Stimulated activated CD4-positive, alpha-beta T cell treated with anti-CD3 and anti-CD28 coated beads, Interleukin-1b, Interleukin-23, amount 100 ng/mL, for 1 hour (primary cell): ENCODE results near the gene RIF1.
"Not testable (repeated sequence)": the region's sequence is repeated elsewhere in the genome, so short reads cannot be mapped to it uniquely, and the experiment has no call there.

ENCODE experiments used
- DNase-seq, 2 donors: peaks; one replicate each; pipeline ENCODE4 v3.0.0-alpha.2; 2020; ENCODE audit warnings: low read depth in 2 of 2

RIF1 gene

DNA sequence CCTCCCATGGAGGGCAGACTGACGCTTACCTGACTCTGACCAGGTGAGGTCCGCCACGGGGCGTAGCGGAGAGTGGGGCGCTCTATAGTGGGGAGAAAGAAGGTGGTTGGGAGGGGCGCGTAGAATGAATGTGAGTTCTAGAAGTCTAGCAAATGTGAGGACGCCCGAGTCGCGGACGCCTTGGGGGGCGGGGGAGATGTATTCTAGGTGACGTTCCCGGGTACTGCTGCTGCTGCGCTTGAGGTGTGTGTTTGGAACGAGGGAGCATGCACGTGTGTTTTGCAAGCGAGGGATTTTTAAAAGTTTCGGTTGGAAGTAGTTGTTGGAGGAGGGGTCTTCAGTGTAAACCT, 758 bp downstream of the RIF1 start:
- DNase-seq, result peak in 1 of 2 donors; percentile 20

DNA sequence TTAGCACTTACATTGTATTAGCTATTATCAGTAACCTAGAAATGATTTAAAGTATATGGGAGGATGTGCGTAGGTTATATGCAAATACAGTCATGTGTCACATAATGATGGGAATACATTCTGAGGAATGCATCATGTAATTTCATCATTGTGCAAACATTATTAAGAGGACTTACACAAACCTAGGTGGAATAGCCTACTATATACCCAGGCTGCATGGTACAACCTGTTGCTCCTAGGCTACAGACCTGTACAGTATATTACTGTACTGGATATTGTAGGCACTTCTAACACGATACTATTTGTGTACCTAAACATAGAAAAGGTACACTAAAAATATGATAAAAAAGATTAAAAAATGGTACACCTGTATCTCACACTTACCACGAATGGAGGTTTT, 7.9 kb downstream of the RIF1 start:
- no peak for DNase-seq

DNA sequence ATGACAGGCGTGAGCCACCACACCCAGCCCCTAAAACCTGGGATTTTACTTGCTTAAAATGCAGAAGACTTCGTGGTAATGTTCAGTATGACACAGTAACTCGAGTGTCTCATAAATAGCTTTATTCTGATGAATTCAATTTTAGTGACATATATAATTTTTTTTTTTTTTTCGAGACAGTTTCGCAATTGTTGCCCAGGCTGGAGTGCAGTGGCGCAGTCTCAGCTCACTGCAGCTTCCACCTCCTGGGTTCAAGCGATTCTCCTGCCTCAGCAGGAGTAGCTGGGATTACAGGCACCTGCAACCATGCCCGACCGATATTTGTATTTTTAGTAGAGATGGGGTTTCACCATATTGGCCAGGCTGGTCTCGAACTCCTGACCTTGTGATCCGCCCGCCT, 12.0 kb downstream of the RIF1 start:
- DNase-seq, result not testable (repeated sequence)

DNA sequence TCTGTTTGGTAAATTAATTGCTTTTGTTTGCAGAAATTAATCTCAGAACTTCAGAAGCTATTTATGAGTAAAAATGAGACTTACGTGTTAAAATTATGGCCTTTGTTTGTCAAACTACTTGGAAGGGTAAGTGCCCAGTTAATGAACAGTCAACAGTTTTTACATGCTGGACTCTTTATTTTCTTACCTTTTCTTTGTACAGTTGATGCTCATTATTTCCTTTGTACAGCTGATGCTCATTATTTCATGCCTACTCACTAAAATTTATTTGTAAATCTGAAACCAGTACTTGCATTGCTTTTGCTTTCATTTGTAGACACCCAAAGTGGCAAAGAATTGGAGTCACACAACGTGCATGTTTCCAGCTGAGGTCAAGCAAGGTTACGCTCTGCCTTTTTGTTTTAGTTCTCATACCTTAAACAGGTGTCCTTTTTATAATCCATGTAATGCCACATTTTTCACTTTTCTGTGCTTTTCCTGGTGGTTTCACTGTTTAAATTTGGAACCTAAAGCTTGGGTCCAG, 13.3 kb downstream of the RIF1 start:
- no peak for DNase-seq

DNA sequence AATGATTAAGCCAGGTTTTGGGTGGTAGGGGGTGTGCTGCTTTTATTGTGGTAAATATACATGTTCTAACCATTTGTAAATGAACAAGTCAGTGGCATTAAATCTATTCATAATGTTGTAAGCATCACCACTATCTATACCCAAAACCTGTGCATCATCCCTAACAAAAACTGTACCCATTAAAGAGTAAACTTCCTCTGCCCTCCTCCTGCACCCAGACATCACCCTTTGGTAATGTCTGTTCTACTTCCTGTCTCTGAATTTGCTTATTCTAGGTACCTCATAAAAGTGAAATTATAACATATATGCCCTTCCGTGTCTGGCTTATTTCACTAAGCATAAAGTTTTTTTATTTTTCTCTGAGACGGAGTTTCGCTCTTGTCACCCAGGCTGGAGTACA, 14.1 kb downstream of the RIF1 start:
- DNase-seq, result no peak

DNA sequence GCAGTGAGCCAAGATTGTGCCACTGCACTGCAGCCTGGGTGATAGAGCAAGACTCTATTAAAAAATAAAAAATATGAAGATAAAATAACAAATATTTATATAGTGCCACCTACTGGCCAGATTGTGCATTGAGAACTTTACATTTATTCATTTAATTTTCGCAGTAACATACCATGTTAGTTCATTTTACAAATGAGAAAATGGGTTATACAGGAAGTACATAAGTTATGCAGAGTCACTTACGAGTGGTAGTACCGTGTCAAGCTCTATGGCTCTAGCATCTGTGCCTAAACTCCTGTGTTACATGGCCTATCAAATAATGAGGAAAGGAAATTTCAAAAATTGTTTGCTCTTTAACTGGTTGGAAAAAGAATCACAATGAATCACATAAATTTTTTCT, 27.9 kb downstream of the RIF1 start:
- DNase-seq, result no peak

DNA sequence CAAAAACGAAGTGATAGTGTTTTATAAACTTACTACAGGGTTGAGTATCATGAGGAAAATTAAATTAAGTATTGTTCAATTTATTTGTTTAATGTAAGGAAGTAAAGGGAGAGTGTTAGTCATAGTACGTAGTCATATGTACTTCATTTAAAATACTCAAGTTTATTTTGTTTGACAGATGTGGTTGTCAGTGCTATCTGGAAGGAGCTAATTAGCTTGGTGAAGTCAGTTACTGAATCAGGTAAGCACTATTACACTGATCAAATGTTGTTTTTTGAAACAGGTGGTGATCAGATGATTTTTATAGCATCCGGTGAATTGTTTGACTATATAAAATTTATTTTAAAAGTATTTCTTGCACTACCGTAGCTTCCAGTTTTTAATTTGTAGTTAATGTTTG, 28.8 kb downstream of the RIF1 start:
- DNase-seq, result no peak

DNA sequence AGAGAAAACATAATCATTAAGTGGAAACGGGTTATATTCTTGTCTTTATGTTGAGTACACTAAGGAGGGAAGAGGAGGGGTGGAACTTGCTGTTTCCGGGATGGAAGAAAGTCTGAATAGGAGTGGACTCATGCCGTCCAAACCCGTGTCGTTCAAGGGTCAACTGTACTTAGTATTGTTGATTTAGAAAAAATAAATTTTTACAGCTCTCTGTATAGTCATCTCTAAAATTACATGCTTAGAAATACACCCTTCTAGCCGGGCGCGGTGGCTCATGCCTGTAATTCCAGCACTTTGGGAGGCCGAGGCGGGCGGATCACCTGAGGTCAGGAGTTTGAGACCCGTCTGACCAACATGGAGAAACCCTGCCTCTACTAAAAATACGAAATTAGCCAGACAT, 29.4 kb downstream of the RIF1 start:
- DNase-seq, result no peak

DNA sequence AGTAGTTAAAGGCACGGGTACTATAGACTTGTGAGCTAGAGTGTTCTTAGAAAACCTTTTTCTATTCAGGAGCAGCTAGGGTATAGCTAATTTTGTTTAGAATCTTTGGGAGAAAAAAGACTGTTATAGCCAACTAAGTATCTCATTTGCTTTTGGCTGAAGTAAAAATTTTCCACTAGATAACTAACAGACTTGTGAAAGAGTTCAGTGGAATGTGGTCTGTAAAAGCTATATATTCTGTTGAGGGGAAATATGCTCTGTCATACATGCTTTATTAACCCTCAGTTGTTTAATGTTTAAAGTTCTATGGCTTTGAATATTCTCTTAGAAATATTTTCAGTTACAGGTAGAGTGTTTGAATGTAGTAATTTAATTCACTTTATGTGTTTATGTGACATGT, 49.7 kb downstream of the RIF1 start:
- no peak for DNase-seq

DNA sequence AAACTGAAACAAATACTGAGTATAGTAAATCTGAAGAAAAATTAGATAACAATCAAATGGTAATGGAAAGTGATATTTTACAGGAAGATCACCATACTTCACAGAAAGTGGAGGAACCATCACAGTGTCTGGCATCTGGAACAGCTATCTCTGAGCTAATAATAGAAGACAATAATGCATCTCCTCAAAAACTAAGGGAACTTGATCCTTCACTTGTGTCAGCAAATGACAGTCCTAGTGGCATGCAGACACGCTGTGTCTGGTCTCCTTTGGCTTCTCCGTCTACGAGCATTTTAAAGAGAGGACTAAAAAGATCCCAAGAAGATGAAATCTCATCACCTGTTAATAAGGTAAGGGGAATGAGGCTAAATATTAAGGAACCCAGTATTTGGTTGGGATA, 56.1 kb downstream of the RIF1 start:
- no peak for DNase-seq

DNA sequence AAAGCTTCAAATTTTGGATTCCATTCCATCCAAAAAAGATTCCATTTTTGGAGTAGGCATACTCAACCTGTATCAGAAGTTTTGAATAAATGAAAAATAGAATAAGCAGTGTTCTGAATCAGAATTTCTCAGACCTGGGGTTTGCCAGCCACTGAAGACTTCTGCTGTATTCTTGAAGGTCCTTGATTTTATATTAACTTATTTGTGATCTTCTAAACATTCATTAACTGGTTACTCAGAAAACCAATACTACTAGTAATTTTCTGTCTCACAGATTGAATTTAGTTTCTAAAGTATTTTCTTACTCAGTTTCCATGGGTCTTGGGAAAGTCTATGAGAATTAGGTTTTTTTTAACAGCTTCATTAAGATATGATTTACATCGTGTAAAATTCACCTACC, 60.9 kb downstream of the RIF1 start:
- DNase-seq, result no peak

DNA sequence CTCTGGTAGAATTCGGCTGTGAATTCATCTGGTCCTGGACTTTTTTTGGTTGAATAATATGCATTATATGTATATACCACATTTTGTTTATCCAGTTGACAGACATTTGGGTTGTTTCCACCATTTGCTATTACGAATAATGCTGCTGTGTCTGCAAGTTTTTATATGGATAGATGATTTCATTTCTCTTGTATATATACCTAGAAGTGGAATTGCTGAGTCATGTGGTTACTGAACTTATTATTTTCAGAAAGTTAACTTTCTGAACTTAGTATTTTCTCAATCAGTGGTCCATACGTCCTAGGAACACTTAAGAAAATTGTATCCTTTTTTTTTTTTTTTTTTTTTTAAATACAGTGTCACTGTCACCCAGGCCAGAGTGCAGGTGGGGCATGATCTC, 63.3 kb downstream of the RIF1 start:
- DNase-seq, result no peak

DNA sequence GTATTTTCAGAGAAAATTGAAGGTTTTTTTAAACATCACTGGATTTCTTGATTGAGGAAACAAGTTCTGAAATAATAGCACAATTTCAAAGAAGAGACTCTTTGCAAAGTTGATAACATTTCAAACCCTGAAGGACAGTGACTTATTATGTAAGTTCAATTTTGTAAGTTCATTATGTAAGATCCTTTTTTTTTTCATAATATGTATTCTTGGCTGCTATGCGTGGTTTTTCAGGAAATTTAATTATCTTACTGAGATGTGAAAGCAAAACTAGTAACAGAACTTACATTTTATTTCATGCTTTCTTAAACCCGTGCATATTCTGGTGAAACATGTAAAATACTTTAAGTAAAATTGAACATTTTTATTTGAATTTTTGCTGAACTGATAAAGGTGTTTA, 65.4 kb downstream of the RIF1 start:
- no peak for DNase-seq

DNA sequence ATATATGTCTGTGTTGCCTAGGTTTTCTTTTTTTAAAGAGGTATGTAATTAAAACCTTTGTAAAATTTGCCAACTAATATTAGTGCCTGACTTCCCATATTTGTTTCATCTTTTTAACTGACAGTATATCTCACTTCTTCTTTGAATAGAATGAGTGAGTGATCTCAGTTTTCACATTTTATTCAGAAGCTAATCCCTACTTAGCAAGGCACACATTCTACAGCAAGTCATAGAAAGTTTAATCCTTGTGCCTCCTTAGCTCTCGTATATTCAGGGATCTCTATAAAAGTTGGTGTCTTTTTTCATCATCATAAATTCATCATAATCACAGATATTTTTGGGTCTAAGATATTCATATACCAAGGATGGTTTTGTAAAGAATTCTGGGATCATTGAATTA, 66.6 kb downstream of the RIF1 start:
- no peak for DNase-seq

DNA sequence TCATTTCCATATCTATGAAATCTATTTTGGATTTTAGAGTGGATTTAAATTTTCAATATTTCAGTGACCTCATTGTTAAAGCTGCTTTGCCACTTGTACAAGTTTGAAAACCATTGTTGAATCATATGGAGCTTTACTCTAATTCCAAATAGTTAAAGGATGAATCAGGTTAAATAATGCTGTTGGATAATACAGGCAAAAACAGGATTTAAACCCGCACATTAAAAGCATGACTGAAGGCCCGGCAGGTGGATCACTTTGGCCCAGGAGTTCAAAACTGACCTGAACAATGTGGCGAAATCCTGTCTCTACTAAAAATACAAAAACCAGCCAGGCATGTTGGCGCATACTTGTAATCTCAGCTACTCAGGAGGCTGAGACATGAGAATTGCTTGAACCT, 68.3 kb downstream of the RIF1 start:
- no peak for DNase-seq

DNA sequence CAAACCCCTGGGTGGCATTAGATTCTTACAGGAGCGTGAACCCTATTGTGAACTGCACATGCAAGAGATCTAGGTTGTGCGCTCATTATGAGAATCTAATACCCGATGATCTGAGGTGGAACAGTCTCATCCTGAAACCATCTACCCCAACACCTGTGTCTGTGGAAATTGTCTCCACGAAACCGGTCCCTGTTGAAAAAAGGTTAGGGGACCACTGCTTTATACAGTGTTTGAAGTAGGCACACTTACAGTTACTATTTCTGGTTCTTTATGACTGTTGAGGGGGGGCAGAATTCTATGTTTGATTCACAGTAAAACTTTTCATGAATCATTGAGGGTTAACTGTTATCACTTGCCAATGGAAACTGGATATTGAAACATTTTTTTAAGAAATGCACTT, 72.0 kb downstream of the RIF1 start:
- DNase-seq, result no peak

DNA sequence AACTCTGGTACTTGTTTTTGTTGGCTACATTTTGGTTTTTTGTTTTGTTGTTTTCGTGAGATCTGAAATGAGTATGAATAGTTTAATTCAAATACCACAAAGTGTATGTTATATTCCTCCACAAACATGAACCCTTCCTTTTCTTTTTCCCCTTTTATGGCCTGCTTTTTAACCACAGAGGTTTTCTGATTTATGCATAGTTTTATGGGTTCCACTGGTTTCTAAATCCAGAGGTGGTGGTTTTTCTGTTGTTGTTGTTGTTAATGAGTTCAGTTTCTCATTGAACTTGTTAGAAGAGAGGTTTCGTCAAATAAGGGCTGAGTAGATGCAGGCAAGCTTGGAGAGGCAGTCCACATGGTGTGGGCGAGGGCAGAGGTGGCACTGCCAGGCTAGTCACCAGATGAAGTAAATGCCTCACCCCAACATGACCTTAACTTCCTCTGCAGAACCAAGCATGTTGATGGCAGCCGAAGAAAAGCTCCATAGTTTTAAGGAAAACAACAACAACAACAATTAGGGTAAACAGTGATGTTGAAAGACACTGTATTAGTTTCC, 72.5 kb downstream of the RIF1 start:
- no peak for DNase-seq

DNA sequence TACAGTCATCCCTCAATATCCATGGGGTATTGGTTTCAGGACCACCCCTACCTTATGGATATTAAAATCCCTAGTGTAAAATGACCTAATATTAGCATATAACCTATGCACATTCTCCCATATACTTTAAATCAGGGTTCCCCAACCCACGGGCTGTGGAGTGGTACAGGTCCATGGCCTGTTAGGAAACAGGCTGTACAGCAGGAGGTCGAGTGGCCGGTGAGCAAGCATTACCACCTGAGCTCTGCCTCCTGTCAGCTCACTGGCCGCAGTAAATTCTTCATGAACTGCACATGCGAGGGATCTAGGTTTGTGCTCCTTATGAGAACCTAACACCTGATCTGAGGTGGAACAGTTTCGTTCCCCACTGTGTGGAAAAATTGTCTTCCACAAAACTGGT, 73.8 kb downstream of the RIF1 start:
- DNase-seq, result no peak

DNA sequence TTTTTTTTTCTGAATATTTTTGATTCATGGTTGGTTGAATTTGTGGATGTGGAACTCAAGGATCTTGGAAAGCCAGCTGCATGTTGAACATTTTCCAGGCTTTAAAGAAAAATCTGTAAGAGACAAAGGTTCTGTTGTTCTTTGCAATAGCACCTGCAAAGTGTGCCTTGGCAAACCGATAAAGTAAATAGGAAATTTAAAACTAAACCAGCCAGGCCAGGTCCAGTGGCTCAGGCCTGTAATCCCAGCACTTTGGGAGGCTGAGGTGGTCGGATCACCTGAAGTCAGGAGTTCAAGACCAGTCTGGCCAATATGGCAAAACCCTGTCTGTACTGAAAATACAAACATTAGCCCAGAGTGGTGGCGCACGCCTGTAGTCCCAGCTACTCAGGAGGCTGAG, 74.4 kb downstream of the RIF1 start:
- DNase-seq, result no peak

DNA sequence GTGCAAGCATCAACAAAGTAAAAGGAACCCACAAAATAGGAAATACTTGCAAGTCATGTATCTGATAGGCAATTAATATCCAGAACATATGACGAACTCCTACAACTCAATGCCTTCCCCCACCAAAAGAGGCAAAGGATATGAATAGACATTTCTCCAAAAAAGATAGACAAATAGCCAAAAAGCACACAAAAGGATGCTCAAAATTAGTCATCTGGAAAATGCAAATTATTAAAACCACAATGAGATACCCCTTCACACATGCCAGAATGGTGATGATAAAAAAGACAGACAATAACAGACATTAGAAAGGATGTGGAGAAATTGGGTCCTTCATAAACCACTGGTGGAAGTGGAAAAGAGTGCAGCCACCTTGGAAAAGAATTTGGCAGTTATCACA, 76.4 kb downstream of the RIF1 start:
- no peak for DNase-seq

DNA sequence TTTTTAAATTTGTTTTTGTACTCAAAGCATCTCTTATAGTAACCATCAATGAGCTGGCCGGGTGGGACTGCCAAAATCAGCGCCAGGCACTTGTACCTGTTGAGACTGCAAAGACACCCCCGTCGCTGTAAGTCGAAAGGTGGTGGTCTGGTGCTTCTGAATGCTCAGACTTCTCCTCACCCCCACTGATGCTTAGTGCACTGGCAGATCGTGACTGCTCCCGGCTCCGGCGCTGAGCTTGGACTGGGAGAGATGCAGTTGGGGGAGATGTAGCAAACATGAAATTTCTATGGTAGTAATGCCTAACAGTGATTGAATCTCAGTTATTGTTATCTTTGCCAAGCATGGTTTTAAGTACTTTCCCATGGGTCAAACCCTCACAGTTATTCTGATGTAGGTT, 80.6 kb downstream of the RIF1 start:
- no peak for DNase-seq

DNA sequence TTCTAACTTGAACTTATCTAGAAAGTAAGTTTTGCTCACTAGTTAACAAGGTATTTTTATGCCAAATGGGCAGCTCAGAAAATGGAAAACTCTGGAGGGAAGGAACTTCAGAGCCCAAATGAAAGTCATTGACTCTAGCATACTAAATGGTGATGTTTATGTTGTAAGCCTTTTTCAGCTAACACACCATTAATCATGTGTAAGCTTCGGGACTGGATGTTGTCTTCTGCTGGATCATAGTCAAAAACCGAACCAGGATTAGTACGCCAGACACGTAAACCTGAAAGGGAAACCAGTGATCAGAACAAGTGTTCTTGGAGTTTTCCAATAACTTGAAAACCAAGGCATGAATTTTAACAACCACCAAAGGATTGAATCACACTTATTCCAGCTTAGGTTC, 81.8 kb downstream of the RIF1 start:
- no peak for DNase-seq

DNA sequence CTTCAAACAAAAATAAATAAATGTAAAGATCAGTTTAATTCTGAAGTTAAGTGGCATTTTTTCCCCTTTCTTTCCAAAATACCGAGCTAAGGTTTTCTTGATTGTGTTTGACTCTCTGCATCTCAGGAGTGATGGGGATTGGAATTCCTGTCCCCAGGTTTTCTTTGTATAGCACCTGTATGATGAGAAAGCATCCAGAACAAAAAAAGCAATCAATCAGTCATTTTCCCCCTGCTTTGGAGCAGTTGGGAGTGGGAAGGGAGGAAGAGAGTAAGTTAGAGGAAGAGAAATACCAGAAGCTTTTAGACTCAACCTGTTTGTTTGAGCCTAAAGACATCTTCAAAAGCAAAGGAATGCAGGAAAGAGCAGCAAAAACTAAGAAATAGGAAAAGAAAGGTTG, 88.5 kb downstream of the RIF1 start:
- DNase-seq, result no peak

DNA sequence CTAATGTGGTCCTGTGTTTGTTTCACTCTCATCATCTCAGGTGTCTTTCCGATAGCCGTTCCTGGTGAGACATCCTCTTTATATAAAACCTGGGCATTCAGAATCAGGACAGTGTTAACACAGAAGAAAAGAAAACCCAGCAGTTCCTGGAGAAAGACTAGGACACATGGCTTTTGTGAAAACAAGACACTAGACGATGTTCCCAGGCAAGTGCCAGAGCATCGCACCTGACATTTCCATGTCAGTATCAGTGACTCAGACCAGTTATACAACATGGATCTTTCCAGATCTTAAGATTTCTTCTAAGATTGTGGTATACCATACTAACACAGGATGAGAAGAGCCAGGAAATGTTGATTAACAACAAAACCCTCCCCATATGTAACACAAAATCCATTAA, 96.5 kb downstream of the RIF1 start:
- DNase-seq, result no peak

DNA sequence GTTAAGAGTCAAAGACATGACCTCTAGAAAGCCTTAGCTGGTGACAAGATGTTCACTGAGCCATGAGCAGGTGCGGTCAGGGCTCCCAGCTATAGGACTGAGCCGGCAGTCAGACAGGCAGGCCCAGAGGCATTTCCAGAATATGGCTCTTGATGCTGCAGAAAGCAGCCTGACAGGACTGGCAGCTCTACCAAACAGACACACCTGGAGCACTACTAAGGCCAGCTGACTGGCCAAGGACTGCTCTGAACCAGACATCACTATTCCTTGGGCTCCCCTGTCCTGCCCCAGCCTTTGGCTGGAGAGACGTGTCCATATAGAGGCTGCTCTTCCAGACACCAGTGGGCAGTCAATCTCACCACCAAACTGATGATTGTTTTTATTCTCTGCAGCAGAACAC, 98.8 kb downstream of the RIF1 start:
- no peak for DNase-seq
